Mesenchymal stem cell (in vitro differentiated cells and primary cell): ENCODE measurements around the gene MAP3K4.

Experiments
- DNase-seq: peaks from one replicate; pipeline ENCODE4 v3.0.0-alpha.2; 2013
- H2AFZ ChIP-seq: one replicate; pipeline ENCODE4 v1.6.1; 2013; ENCODE audit warnings: low read depth, mild to moderate bottlenecking, control low read depth, inconsistent platforms, low read length, moderate library complexity
- H2AK5ac ChIP-seq: 2 replicates; pipeline ENCODE4 v1.6.1; 2013; ENCODE audit warnings: low read length, moderate library complexity, mild to moderate bottlenecking, inconsistent platforms; ENCODE audit not compliant: severe bottlenecking
- H2BK120ac ChIP-seq: one replicate; pipeline ENCODE4 v1.6.1; 2013; ENCODE audit warnings: low read depth, mild to moderate bottlenecking, inconsistent platforms, low read length, moderate library complexity
- H2BK12ac ChIP-seq, 2 experiments: one replicate each; pipeline ENCODE4 v1.6.1; 2013; ENCODE audit warnings: inconsistent platforms in 2 of 2, low read length in 2 of 2, mild to moderate bottlenecking in 2 of 2, moderate library complexity in 2 of 2, control low read depth in 1 of 2
- H2BK15ac ChIP-seq: one replicate; pipeline ENCODE4 v1.6.1; 2013; ENCODE audit warnings: mild to moderate bottlenecking, low read depth, inconsistent platforms; ENCODE audit not compliant: poor library complexity, severe bottlenecking
- H2BK5ac ChIP-seq: 2 replicates; pipeline ENCODE4 v1.6.1; 2013; ENCODE audit warnings: low read depth, mild to moderate bottlenecking, low read length, control low read depth, inconsistent platforms; ENCODE audit not compliant: poor library complexity, severe bottlenecking
- H3K14ac ChIP-seq, 2 experiments: one replicate each; pipeline ENCODE4 v1.6.1; 2013; ENCODE audit warnings: inconsistent platforms in 2 of 2, low read length in 2 of 2, control low read depth in 1 of 2, mild to moderate bottlenecking in 1 of 2, moderate library complexity in 1 of 2
- H3K18ac ChIP-seq, 2 experiments: one replicate each; pipeline ENCODE4 v1.6.1; 2013; ENCODE audit warnings: inconsistent platforms in 2 of 2, low read length in 2 of 2, control low read depth in 1 of 2, low read depth in 1 of 2, mild to moderate bottlenecking in 1 of 2
- H3K23ac ChIP-seq, 2 experiments: one replicate each; pipeline ENCODE4 v1.6.1; 2013; ENCODE audit warnings: inconsistent platforms in 2 of 2, low read length in 2 of 2, mild to moderate bottlenecking in 2 of 2, moderate library complexity in 2 of 2, control low read depth in 1 of 2
- H3K27ac ChIP-seq: 2 replicates; pipeline ENCODE4 v1.5.1; 2013; ENCODE audit warnings: mild to moderate bottlenecking, moderate library complexity, low read length, control low read depth, inconsistent platforms; ENCODE audit not compliant: poor library complexity, severe bottlenecking
- H3K27me3 ChIP-seq, 2 experiments: 2 replicates each; pipeline versions ENCODE4 v1.6.1 to v1.7.0; 2013; ENCODE audit warnings: low read length in 2 of 2, mild to moderate bottlenecking in 2 of 2, moderate library complexity in 2 of 2, control low read depth in 1 of 2, inconsistent platforms in 1 of 2; ENCODE audit not compliant: control insufficient read depth in 1 of 2, insufficient read depth in 1 of 2
- H3K36me3 ChIP-seq, 2 experiments: 2 replicates each; pipeline versions ENCODE4 v1.6.1 to v1.7.0; 2013; ENCODE audit warnings: low read length in 2 of 2, control low read depth in 1 of 2, inconsistent platforms in 1 of 2, low read depth in 1 of 2, mild to moderate bottlenecking in 1 of 2; ENCODE audit not compliant: insufficient read depth in 2 of 2, control insufficient read depth in 1 of 2
- H3K4ac ChIP-seq, 2 experiments: one replicate each; pipeline ENCODE4 v1.6.1; 2013; ENCODE audit warnings: inconsistent platforms in 2 of 2, low read length in 2 of 2, mild to moderate bottlenecking in 2 of 2, moderate library complexity in 2 of 2, control low read depth in 1 of 2, low read depth in 1 of 2
- H3K4me1 ChIP-seq: 2 replicates; pipeline ENCODE4 v1.6.1; 2013; ENCODE audit warnings: low read depth, low read length, control low read depth; ENCODE audit not compliant: control insufficient read depth, insufficient read depth
- H3K4me2 ChIP-seq: 2 replicates; pipeline ENCODE4 v1.6.1; 2013; ENCODE audit warnings: low read length, mild to moderate bottlenecking, inconsistent platforms; ENCODE audit not compliant: poor library complexity, severe bottlenecking
- H3K4me3 ChIP-seq, 2 experiments: 2 replicates each; pipeline versions ENCODE4 v1.5.1 to v1.7.0; 2013; ENCODE audit warnings: low read length in 2 of 2, mild to moderate bottlenecking in 2 of 2, control low read depth in 1 of 2, low read depth in 1 of 2; ENCODE audit not compliant: insufficient read depth in 1 of 2
- H3K79me1 ChIP-seq: replicated peaks from 2 replicates; pipeline ENCODE4 v1.6.1; 2013; ENCODE audit warnings: mild to moderate bottlenecking, control low read depth, low read length, inconsistent platforms; ENCODE audit not compliant: poor library complexity, severe bottlenecking
- H3K9ac ChIP-seq: 2 replicates; pipeline ENCODE4 v1.7.0; 2013; ENCODE audit warnings: mild to moderate bottlenecking, low read length, moderate library complexity
- H3K9me3 ChIP-seq: 2 replicates; pipeline ENCODE4 v1.7.0; 2013; ENCODE audit warnings: mild to moderate bottlenecking, low read length; ENCODE audit not compliant: control insufficient read depth
- H4K8ac ChIP-seq: one replicate; pipeline ENCODE4 v1.6.1; 2013; ENCODE audit warnings: inconsistent platforms, mild to moderate bottlenecking, low read length, moderate library complexity
- H4K91ac ChIP-seq: one replicate; pipeline ENCODE4 v1.6.1; 2013; ENCODE audit warnings: mild to moderate bottlenecking, low read length, inconsistent platforms
- WGBS: methylation state at CpG from one replicate; pipeline ENCODE4 v1.1.7; 2013; ENCODE audit warnings: mixed read lengths; 5-methylcytosine and 5-hydroxymethylcytosine counted together

The MAP3K4 gene

GRCh38 chr6:161091972-161092701 is 100.6 kb downstream of the MAP3K4 start:
- Histone ChIP-seq H2BK120ac (no peak overlapping the region), H3K9me3 (no peaks in the 10 kb centered on the region), H3K23ac (no peak overlapping the region), H3K4me2 (no peak overlapping the region), H3K4ac (no peak overlapping the region), H2AFZ (no peak overlapping the region), H3K9ac (no peak overlapping the region), H4K8ac (no peak overlapping the region), H3K18ac (no peak overlapping the region), H3K79me1 (peaks cover 5% of the 10 kb centered on the region), H3K27ac (no peak overlapping the region), H3K36me3 (peaks cover 19 to 74% of the 10 kb centered on the region in 2 experiments), H2AK5ac (no peak overlapping the region), H3K14ac (no peak overlapping the region), H2BK12ac (no peak overlapping the region), H4K91ac (no peak overlapping the region), H2BK15ac (no peak overlapping the region), H3K4me3 (no peak overlapping the region), H2BK5ac (no peak overlapping the region), H3K4me1 (no peaks in the 10 kb centered on the region), H3K27me3 (no peaks in the 10 kb centered on the region)
- DNase-seq = peak; percentile 46
- 88% methylated on average over 5 of the region's 6 CpGs for WGBS

GRCh38 chr6:161094955-161095354 is 103.4 kb downstream of the MAP3K4 start:
- Histone ChIP-seq H3K36me3 (peaks cover 20 to 73% of the 10 kb centered on the region in 2 experiments), H3K23ac (no peak overlapping the region), H3K4me1 (peaks cover 4% of the 10 kb centered on the region), H3K4ac (no peak overlapping the region), H2BK15ac (no peak overlapping the region), H3K14ac (no peak overlapping the region), H3K9ac (no peak overlapping the region), H3K4me3 (no peak overlapping the region), H3K79me1 (peaks cover 5% of the 10 kb centered on the region), H2BK120ac (no peak overlapping the region), H2BK12ac (no peak overlapping the region), H4K91ac (no peak overlapping the region), H4K8ac (no peak overlapping the region), H3K4me2 (no peak overlapping the region), H3K18ac (no peak overlapping the region), H2AK5ac (no peak overlapping the region), H2AFZ (no peak overlapping the region), H3K9me3 (no peaks in the 10 kb centered on the region), H2BK5ac (no peak overlapping the region), H3K27ac (no peak overlapping the region), H3K27me3 (no peaks in the 10 kb centered on the region)
- no peak for DNase-seq
- 74% methylated on average over 4 of the region's 5 CpGs for WGBS

GRCh38 chr6:161095916-161096315 is 104.3 kb downstream of the MAP3K4 start:
- Histone ChIP-seq H3K9me3 (no peaks in the 10 kb centered on the region), H2BK12ac (no peak overlapping the region), H4K91ac (no peak overlapping the region), H2AK5ac (no peak overlapping the region), H3K4me2 (no peak overlapping the region), H2AFZ (no peak overlapping the region), H3K4ac (no peak overlapping the region), H2BK15ac (no peak overlapping the region), H3K27ac (no peak overlapping the region), H3K9ac (no peak overlapping the region), H3K36me3 (peaks cover 12 to 75% of the 10 kb centered on the region in 2 experiments), H3K4me3 (no peak overlapping the region), H3K18ac (no peak overlapping the region), H2BK120ac (no peak overlapping the region), H3K23ac (no peak overlapping the region), H3K27me3 (no peaks in the 10 kb centered on the region), H3K4me1 (peaks cover 6% of the 10 kb centered on the region), H3K79me1 (no peaks in the 10 kb centered on the region), H3K14ac (no peak overlapping the region), H4K8ac (no peak overlapping the region), H2BK5ac (no peak overlapping the region)
- DNase-seq = no peak

GRCh38 chr6:161100072-161100471 is 108.5 kb downstream of the MAP3K4 start:
- Histone ChIP-seq H2BK120ac (no peak overlapping the region), H3K14ac (no peak overlapping the region), H4K8ac (no peak overlapping the region), H3K4me2 (no peak overlapping the region), H3K79me1 (no peaks in the 10 kb centered on the region), H2AK5ac (no peak overlapping the region), H3K4me3 (no peak overlapping the region), H3K27me3 (no peaks in the 10 kb centered on the region), H3K4me1 (peaks cover 6% of the 10 kb centered on the region), H2BK5ac (no peak overlapping the region), H4K91ac (no peak overlapping the region), H2BK15ac (no peak overlapping the region), H3K4ac (no peak overlapping the region), H3K36me3 (peaks cover 17 to 75% of the 10 kb centered on the region in 2 experiments), H3K23ac (no peak overlapping the region), H3K18ac (no peak overlapping the region), H3K27ac (no peak overlapping the region), H2AFZ (no peak overlapping the region), H3K9me3 (no peaks in the 10 kb centered on the region), H2BK12ac (no peak overlapping the region), H3K9ac (no peak overlapping the region)
- DNase-seq = no peak
- WGBS = 90% methylated on average over 7 of the region's 8 CpGs
